AG04450 (cell line): ENCODE measurements around the gene AKAP6. TPM values are rescaled to one million over a fixed set of nuclear protein-coding genes. Genes with fewer than 3 reads are reported as not detected.

ENCODE experiments used
- CTCF ChIA-PET: fragments of 300-600, 350-600 bp; formaldehyde crosslinking; extraction: SDS; loops from one replicate; lab custom pipeline; 2022; ENCODE audit warnings: antibody characterized with exemption, inconsistent platforms; lab: Charles Lee
- POLR2A ChIA-PET: fragments of 350-600 bp; formaldehyde crosslinking; extraction: SDS; loops from one replicate; lab custom pipeline; 2021; ENCODE audit warnings: antibody characterized with exemption, inconsistent platforms; lab: Yijun Ruan, JAX
- DNase-seq: peaks from one replicate; pipeline ENCODE4 v3.0.0-alpha.2; 2011; ENCODE audit warnings: low read depth, low spot score
- H3K27ac ChIP-seq: one replicate; pipeline ENCODE4 v1.5.1; 2012; ENCODE audit warnings: low read depth, low read length, control low read depth
- H3K27me3 ChIP-seq: one replicate; pipeline ENCODE4 v1.6.0; 2012; ENCODE audit warnings: low read length; ENCODE audit not compliant: control insufficient read depth, insufficient read depth
- H3K4me3 ChIP-seq: 2 replicates; pipeline ENCODE4 v1.5.1; 2011; ENCODE audit warnings: mild to moderate bottlenecking, low read depth, low read length, control low read depth
- H3K9me3 ChIP-seq: 2 replicates; pipeline ENCODE4 v1.5.1; 2012; ENCODE audit warnings: low read length; ENCODE audit not compliant: control insufficient read depth, insufficient read depth
- polyA minus RNA-seq: library from RNA; depleted of rRNA, polyadenylated mRNA; stranded (reverse); fragments of >200 nt; gene quantifications from 2 replicates; pipeline ENCODE4 v1.2.3, GENCODE V29; 2011; rRNA and poly(A)+ RNA removed
- polyA plus RNA-seq: library from polyadenylated mRNA; depleted of rRNA; stranded (reverse); fragments of >200 nt; gene quantifications from 2 replicates; pipeline ENCODE4 v1.2.3, GENCODE V29; 2011; rRNA removed
- TF ChIP-seq, protein P1 (sequence below): IDR thresholded peaks from 2 replicates; pipeline ENCODE4 v1.5.1; 2011; ENCODE audit warnings: low read depth, low read length, control low read depth, inconsistent platforms

AKAP6 gene, protein sequence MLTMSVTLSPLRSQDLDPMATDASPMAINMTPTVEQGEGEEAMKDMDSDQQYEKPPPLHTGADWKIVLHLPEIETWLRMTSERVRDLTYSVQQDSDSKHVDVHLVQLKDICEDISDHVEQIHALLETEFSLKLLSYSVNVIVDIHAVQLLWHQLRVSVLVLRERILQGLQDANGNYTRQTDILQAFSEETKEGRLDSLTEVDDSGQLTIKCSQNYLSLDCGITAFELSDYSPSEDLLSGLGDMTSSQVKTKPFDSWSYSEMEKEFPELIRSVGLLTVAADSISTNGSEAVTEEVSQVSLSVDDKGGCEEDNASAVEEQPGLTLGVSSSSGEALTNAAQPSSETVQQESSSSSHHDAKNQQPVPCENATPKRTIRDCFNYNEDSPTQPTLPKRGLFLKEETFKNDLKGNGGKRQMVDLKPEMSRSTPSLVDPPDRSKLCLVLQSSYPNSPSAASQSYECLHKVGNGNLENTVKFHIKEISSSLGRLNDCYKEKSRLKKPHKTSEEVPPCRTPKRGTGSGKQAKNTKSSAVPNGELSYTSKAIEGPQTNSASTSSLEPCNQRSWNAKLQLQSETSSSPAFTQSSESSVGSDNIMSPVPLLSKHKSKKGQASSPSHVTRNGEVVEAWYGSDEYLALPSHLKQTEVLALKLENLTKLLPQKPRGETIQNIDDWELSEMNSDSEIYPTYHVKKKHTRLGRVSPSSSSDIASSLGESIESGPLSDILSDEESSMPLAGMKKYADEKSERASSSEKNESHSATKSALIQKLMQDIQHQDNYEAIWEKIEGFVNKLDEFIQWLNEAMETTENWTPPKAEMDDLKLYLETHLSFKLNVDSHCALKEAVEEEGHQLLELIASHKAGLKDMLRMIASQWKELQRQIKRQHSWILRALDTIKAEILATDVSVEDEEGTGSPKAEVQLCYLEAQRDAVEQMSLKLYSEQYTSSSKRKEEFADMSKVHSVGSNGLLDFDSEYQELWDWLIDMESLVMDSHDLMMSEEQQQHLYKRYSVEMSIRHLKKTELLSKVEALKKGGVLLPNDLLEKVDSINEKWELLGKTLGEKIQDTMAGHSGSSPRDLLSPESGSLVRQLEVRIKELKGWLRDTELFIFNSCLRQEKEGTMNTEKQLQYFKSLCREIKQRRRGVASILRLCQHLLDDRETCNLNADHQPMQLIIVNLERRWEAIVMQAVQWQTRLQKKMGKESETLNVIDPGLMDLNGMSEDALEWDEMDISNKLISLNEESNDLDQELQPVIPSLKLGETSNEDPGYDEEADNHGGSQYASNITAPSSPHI (N-terminal part only)
- polyA plus RNA-seq, result 0.78 and 1.3 TPM in 2 replicates
- 2.5 and 3.7 TPM in 2 replicates for polyA minus RNA-seq

- CTCF ChIA-PET, result interaction anchor here (0.6 kb wide), 1 partner anchor 273 kb away, joined by 3 read pairs; no protein-coding TSS in a partner anchor
- TF ChIP-seq, protein P1, sequence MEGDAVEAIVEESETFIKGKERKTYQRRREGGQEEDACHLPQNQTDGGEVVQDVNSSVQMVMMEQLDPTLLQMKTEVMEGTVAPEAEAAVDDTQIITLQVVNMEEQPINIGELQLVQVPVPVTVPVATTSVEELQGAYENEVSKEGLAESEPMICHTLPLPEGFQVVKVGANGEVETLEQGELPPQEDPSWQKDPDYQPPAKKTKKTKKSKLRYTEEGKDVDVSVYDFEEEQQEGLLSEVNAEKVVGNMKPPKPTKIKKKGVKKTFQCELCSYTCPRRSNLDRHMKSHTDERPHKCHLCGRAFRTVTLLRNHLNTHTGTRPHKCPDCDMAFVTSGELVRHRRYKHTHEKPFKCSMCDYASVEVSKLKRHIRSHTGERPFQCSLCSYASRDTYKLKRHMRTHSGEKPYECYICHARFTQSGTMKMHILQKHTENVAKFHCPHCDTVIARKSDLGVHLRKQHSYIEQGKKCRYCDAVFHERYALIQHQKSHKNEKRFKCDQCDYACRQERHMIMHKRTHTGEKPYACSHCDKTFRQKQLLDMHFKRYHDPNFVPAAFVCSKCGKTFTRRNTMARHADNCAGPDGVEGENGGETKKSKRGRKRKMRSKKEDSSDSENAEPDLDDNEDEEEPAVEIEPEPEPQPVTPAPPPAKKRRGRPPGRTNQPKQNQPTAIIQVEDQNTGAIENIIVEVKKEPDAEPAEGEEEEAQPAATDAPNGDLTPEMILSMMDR, result no peak
- H3K27me3 ChIP-seq, result peaks cover 2% of the 10 kb centered on the region
- POLR2A ChIA-PET, result no interaction called here
- no peak within 1 kb of the TSS for H3K27ac ChIP-seq
- no peaks in the 10 kb centered on the region for H3K9me3 ChIP-seq
- no peak within 1 kb of the TSS for H3K4me3 ChIP-seq
- DNase-seq, result no peak
These were observed at the start of gene AKAP6 for GRCh38 chr14:32329146-32329545. AKAP6 (plus strand) TSS chr14:32329298; CDS start chr14:32433494, 104,196 bp downstream.

GRCh38 chr14:32286602-32287001, 42.5 kb upstream of the AKAP6 start:
- ChIA-PET POLR2A (no interaction called here), CTCF (interaction anchor here (1.4 kb wide), 1 partner anchor 183 kb away, joined by 3 read pairs; no protein-coding TSS in a partner anchor)
- no peak for DNase-seq
- Histone ChIP-seq H3K27me3 (no peaks in the 10 kb centered on the region), H3K4me3 (no peak overlapping the region), H3K27ac (no peak overlapping the region), H3K9me3 (no peaks in the 10 kb centered on the region)
- TF ChIP-seq, protein P1, result no peak

DNA sequence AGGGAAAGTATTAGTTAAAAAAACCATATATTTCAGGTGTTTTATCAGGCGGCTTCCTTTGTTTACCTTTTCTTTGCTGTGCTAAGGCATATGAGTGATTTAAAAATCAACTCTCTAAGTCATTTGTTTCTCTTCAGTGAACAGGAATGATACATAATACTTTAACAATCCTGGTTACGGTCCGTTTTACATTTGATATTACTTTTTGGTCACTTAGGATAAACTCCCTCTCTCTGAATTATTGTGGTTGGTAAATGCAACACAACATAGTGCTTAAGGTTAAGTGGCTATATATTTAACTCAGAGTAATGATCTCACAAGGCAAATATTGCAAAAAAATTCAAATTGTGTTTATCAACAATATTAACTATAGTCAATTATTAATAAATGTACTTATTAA, 32.7 kb upstream of the AKAP6 start:
- Histone ChIP-seq H3K9me3 (no peaks in the 10 kb centered on the region), H3K4me3 (no peak overlapping the region), H3K27ac (no peak overlapping the region), H3K27me3 (peaks cover 4% of the 10 kb centered on the region)
- CTCF ChIA-PET, result no interaction called here
- no peak for DNase-seq
- POLR2A ChIA-PET, result no interaction called here
- TF ChIP-seq, protein P1, result no peak

GRCh38 chr14:32298346-32298745, 30.8 kb upstream of the AKAP6 start:
- CTCF ChIA-PET, result no interaction called here
- Histone ChIP-seq H3K27me3 (peaks cover 4% of the 10 kb centered on the region), H3K4me3 (no peak overlapping the region), H3K9me3 (no peaks in the 10 kb centered on the region), H3K27ac (no peak overlapping the region)
- DNase-seq, result no peak
- POLR2A ChIA-PET, result no interaction called here
- TF ChIP-seq, protein P1, result no peak
